ENCODE results near the gene RIPOR2. TPM values are rescaled to one million over a fixed set of nuclear protein-coding genes. Genes with fewer than 3 reads are reported as not detected.
A peak's percentile ranks its signal among the peaks of the same experiment; 100 is the strongest.

Gene RIPOR2
- total RNA-seq, 1 experiment from 2014 or later = 5.0 TPM

DNA sequence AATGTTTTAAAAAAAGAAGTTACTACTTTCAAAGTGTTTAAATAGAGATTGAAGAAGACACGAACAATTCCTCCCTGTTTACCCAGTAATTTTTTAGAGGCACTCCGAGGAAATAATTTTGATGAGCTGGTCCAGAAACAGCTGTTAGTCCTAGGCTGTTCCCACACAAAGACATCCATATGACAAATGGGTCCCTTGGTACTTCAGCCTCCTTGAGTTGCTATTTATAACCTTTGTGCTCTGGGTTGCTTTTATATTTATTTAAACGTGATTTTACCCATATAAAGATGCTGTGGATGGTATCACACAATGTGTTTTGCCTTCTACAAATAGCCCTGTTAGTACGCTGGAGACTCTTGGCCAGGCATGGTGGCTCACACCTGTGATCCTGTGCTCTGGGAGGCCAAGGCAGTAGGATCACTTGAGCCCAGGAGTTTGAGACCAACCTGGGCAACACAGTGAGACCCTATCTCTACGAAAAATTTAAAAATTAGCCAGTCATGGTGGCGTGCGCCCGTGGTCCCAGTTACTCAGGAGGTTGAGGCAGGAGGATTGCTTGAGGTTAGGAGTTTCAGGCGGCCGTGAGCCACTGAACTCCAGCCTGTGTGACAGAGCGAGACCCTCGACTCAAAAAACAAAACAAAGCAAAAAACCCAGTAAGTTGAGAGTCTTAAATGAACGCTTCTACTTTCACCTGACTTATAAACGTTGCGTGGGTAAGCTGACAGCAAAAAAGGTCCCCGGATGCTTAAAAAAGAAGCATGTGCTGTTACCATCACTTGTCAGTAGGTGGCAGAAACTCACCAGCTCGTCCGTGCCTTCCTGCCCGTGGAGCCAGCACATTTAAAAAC lies 80.1 kb downstream of the RIPOR2 start:
- H2BK15ac ChIP-seq (ENCODE audit: low read depth, low read length) = no peak overlapping the region
- H3K4ac ChIP-seq (ENCODE audit: low read depth, low read length) = no peak overlapping the region
- H2BK12ac ChIP-seq (ENCODE audit: insufficient read length, low read depth, low read length) = no peak overlapping the region
- H3K79me1 ChIP-seq (ENCODE audit: insufficient read depth, low read depth, low read length, poor library complexity, severe bottlenecking) = no peaks in the 10 kb centered on the region
- H3K27ac Mint-ChIP-seq = peak overlapping the region in 2 of 3 experiments; percentile 66 to 74; a peak in 3 of 7 replicates
- H2AK5ac ChIP-seq (ENCODE audit: insufficient read length, low read length) = no peak overlapping the region
- H3T11ph ChIP-seq (ENCODE audit: low read length) = no peak overlapping the region
- no peaks in the 10 kb centered on the region for H3K9me3 ChIP-seq (ENCODE audit: control insufficient read depth, low read depth, low read length)
- H2BK20ac ChIP-seq (ENCODE audit: low read depth, low read length, poor library complexity, severe bottlenecking) = no peak overlapping the region
- no peak overlapping the region for H4K91ac ChIP-seq (ENCODE audit: insufficient read length, low read depth, low read length)
- H2AFZ ChIP-seq (ENCODE audit: low read length) = no peak overlapping the region
- no peak overlapping the region for H2BK120ac ChIP-seq (ENCODE audit: low read depth, low read length, poor library complexity, severe bottlenecking)
- no peak overlapping the region for H3K14ac ChIP-seq (ENCODE audit: insufficient read depth, low read length)
- H3K4me2 ChIP-seq (ENCODE audit: insufficient read depth, insufficient read length, low read length) = no peak overlapping the region
- H2BK5ac ChIP-seq (ENCODE audit: insufficient read length, low read length) = no peak overlapping the region
- no peak overlapping the region for H3K18ac ChIP-seq (ENCODE audit: insufficient read length, low read depth, low read length)
- DNase-seq = peak; percentile 61
- H3K4me1 ChIP-seq (ENCODE audit: insufficient read depth, low read length) = no peaks in the 10 kb centered on the region
- no peak overlapping the region for H3K4me3 Mint-ChIP-seq
- no peak overlapping the region for H3K23ac ChIP-seq (ENCODE audit: insufficient read length, low read depth, low read length)
- no peak overlapping the region for H4K5ac ChIP-seq (ENCODE audit: insufficient read length, low read depth, low read length)
- H3K36me3 Mint-ChIP-seq (ENCODE audit: insufficient read depth in 1 of 3, low read depth in 3 of 3) = peaks cover 9 to 26% (median 11%) of the 10 kb centered on the region in 3 experiments; a peak in 5 of 7 replicates
- no peaks in the 10 kb centered on the region for H4K20me1 ChIP-seq (ENCODE audit: control insufficient read depth, insufficient read depth, insufficient read length)
- no peaks in the 10 kb centered on the region for H3K23me2 ChIP-seq (ENCODE audit: insufficient read length, low read depth, low read length, poor library complexity, severe bottlenecking)
- H4K8ac ChIP-seq (replicated peaks; ENCODE audit: insufficient read length, low read depth, low read length) = no peak overlapping the region
- H3K9ac ChIP-seq (ENCODE audit: extremely low read depth, insufficient read length, low read length) = no peak overlapping the region
- no CpG with 5 or more reads among the region's 19 CpGs for whole genome bisulfite sequencing (ENCODE audit: extremely low coverage, insufficient read length, low lambda C conversion rate)
- no peaks in the 10 kb centered on the region for H3K27me3 ChIP-seq (ENCODE audit: insufficient read depth, low read length)
- no peaks in the 10 kb centered on the region; a peak in 1 of 5 replicates for H3K9me3 Mint-ChIP-seq
- no peak overlapping the region for H3K56ac ChIP-seq (ENCODE audit: insufficient read length, low read depth, low read length)
- TF ChIP-seq, protein P1, sequence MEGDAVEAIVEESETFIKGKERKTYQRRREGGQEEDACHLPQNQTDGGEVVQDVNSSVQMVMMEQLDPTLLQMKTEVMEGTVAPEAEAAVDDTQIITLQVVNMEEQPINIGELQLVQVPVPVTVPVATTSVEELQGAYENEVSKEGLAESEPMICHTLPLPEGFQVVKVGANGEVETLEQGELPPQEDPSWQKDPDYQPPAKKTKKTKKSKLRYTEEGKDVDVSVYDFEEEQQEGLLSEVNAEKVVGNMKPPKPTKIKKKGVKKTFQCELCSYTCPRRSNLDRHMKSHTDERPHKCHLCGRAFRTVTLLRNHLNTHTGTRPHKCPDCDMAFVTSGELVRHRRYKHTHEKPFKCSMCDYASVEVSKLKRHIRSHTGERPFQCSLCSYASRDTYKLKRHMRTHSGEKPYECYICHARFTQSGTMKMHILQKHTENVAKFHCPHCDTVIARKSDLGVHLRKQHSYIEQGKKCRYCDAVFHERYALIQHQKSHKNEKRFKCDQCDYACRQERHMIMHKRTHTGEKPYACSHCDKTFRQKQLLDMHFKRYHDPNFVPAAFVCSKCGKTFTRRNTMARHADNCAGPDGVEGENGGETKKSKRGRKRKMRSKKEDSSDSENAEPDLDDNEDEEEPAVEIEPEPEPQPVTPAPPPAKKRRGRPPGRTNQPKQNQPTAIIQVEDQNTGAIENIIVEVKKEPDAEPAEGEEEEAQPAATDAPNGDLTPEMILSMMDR (conservative IDR thresholded peaks at IDR 0.05) = peak; percentile 92
- H3K27me3 Mint-ChIP-seq (ENCODE audit: low read depth) = no peaks in the 10 kb centered on the region
- peaks cover 17 to 29% of the 10 kb centered on the region in 2 experiments for H3K4me1 Mint-ChIP-seq
- H3K79me2 ChIP-seq (ENCODE audit: insufficient read depth, low read length) = no peaks in the 10 kb centered on the region
- H3K27ac ChIP-seq (ENCODE audit: insufficient read length, low read depth, low read length) = no peak overlapping the region

All from H9 (cell line).